ENCODE results near the gene MOG. TPM values are rescaled to one million over a fixed set of nuclear protein-coding genes. Genes with fewer than 3 reads are reported as not detected.

MOG gene
- total RNA-seq, 2 experiments from 2014 or later, result not detected

DNA sequence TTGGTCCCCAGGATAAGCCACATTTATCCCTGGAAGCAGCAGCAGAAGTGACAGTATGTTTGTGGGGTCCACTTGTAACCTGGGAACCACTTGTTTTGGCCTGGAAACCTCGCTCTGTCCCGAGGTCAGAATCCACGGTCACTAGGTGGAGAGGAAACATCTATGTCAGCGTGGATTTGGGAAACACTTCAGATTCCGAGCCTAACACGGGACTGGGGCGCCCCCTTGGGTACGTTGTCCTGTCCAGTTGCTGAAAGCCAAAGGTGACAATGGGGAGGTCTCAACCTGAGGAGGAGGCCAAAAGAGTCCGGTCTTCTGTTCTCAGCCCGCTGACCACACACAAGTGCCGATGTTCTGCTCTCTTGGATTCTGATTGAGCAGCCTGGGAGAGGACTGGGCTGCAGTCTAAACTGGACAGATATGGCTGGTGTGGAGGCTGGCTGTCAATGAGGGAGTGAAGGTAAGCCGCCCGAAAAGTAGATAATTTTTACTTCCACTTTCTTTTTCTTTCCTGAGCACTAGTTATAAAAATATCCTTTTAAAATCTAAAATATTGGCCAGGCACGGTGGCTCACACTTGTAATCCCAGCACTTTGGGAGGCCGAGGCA, 28.9 kb downstream of the MOG start:
- H3K4me3 Mint-ChIP-seq, result no peak overlapping the region
- H3K27me3 Mint-ChIP-seq, result peaks cover 4% of the 10 kb centered on the region
- no peaks in the 10 kb centered on the region for H3K36me3 Mint-ChIP-seq
- H3K4me1 Mint-ChIP-seq (ENCODE audit: low read depth), result peaks cover 3% of the 10 kb centered on the region
- ChIA-PET CTCF (interaction anchor here (2.6 kb wide), 1 partner anchor 32 kb away, joined by 11 read pairs; no protein-coding TSS in a partner anchor), POLR2A (no interaction called here)
- intact Hi-C loops (cut with micrococcal nuclease), result no loop called here
- H3K27ac Mint-ChIP-seq, result no peak overlapping the region
- DNase-seq, result no peak
- peaks cover 2% of the 10 kb centered on the region for H3K9me3 Mint-ChIP-seq

DNA sequence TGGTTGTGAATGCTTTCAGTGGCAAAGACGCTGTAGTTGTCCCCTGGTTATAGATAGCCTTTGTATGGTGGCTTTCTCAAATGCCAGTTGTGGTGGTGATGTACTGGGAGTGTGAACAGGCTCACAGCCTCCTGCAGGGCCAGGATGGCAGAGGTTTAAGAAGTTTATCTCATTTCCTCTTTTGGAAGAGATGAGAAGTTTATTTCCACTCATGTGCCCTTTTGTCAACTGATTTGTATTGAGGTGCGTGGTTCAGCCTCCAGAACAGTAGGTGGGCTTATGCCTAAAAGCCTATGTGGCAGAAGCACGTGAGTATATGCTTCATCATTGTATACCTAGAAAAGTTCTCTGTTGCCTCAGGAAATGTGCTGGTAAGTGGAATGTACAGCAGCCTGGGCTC, 37.7 kb downstream of the MOG start:
- peaks cover 7% of the 10 kb centered on the region for H3K9me3 Mint-ChIP-seq
- no peak overlapping the region for H3K27ac Mint-ChIP-seq
- H3K27me3 Mint-ChIP-seq, result no peaks in the 10 kb centered on the region
- intact Hi-C loops (cut with micrococcal nuclease), result no loop called here
- DNase-seq, result no peak
- H3K36me3 Mint-ChIP-seq, result peaks cover 2% of the 10 kb centered on the region
- POLR2A ChIA-PET, result no interaction called here
- CTCF ChIA-PET, result interaction anchor here (0.9 to 6.4 kb wide), 2 partner anchors 42 to 57 kb away, joined by 3 to 53 read pairs; no protein-coding TSS in a partner anchor
- no peak overlapping the region for H3K4me3 Mint-ChIP-seq
- H3K4me1 Mint-ChIP-seq (ENCODE audit: low read depth), result no peaks in the 10 kb centered on the region

DNA sequence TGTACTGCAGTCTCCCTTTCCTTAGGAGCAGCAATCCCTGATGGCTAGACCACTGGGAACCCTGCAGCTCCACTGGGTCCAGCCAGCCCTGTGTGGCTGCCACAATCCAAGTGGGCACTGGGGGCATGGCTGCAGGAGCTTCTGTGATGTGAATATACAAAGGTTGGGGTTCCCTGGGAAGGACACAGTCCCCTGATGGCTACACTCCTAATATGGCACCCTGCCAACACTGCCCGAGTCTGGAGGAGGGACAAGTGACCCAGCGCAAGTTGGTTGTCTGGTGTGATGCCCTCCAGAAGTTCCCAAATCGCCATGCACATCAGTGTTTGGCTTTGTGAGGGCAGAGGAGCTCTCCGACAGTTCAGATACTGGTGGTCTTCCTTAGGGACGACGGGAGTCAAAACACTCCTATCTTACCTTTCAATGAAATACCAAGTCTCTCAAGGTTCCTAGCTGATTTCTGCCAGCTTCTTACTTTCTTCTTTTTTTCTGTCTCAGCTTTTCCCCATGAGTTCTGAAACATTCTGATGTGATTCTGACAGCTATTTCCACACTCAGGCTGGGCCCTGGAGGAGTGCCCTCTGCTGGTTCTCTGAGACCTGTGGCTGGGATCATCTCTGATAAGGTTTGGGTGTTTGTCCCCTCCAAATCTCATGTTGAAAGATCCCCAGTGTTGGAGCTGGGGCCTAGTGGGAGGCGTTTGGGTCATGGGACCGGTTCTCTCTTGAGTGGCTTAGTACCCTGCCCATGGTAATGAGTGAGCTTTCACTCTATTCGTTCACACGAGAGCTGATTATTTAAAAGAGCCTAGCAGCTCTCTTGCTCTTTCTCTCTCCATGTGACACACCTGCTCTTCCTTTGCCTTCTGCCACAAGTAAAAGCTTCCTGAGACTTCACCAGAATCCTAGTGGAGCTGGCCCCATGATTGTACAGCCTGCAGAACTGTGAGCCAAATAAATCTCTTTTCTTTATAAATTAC, 39.5 kb downstream of the MOG start:
- H3K27me3 Mint-ChIP-seq, result peaks cover 2% of the 10 kb centered on the region
- no peak overlapping the region for H3K4me3 Mint-ChIP-seq
- no peaks in the 10 kb centered on the region for H3K4me1 Mint-ChIP-seq (ENCODE audit: low read depth)
- intact Hi-C loops (cut with micrococcal nuclease), result no loop called here
- ChIA-PET CTCF (interaction anchor here (0.6 to 6.4 kb wide), 10 partner anchors 8 to 143 kb away, joined by 3 to 53 read pairs (median 3); no protein-coding TSS in a partner anchor), POLR2A (no interaction called here)
- peaks cover 7% of the 10 kb centered on the region for H3K9me3 Mint-ChIP-seq
- H3K27ac Mint-ChIP-seq, result no peak overlapping the region
- H3K36me3 Mint-ChIP-seq, result peaks cover 2% of the 10 kb centered on the region
- DNase-seq, result peak; percentile 18

DNA sequence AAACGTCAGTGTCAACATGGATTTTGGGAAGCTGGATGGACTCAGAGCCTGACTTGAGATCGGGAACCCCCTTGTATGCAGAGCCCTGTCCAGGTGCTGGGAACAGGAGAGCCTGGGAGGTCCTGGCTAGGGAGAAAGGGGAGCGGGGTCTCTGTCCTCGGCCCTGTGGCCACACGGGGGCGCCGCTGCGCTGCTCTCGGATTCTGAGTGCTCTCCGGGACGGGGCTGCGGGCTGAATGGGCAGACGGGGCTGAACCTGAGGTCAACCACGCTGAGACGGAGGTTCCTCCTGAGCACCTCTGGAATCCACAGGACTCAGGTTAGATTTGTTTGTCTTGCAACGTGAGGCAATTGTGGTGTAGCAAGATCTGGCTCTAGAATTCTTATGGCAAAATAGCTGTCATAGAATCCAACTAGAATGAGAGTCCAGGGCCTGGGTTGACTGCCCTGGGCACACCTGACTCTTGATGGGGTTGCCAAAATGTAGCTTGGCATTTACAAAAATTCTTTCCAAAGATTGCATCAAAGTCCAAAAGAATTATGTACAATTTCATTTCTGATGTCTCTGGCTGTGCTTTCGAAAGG, 45.7 kb downstream of the MOG start:
- no peak overlapping the region for H3K4me3 Mint-ChIP-seq
- H3K27ac Mint-ChIP-seq, result no peak overlapping the region
- ChIA-PET POLR2A (no interaction called here), CTCF (interaction anchor here (0.6 to 2.4 kb wide), 27 partner anchors 9 to 166 kb away, joined by 3 to 22 read pairs (median 4); no protein-coding TSS in a partner anchor)
- no peaks in the 10 kb centered on the region for H3K9me3 Mint-ChIP-seq
- peaks cover 15% of the 10 kb centered on the region for H3K27me3 Mint-ChIP-seq
- H3K36me3 Mint-ChIP-seq, result no peaks in the 10 kb centered on the region
- intact Hi-C loops (cut with micrococcal nuclease), result no loop called here
- H3K4me1 Mint-ChIP-seq (ENCODE audit: low read depth), result peaks cover 22% of the 10 kb centered on the region
- peak; percentile 80 for DNase-seq

DNA sequence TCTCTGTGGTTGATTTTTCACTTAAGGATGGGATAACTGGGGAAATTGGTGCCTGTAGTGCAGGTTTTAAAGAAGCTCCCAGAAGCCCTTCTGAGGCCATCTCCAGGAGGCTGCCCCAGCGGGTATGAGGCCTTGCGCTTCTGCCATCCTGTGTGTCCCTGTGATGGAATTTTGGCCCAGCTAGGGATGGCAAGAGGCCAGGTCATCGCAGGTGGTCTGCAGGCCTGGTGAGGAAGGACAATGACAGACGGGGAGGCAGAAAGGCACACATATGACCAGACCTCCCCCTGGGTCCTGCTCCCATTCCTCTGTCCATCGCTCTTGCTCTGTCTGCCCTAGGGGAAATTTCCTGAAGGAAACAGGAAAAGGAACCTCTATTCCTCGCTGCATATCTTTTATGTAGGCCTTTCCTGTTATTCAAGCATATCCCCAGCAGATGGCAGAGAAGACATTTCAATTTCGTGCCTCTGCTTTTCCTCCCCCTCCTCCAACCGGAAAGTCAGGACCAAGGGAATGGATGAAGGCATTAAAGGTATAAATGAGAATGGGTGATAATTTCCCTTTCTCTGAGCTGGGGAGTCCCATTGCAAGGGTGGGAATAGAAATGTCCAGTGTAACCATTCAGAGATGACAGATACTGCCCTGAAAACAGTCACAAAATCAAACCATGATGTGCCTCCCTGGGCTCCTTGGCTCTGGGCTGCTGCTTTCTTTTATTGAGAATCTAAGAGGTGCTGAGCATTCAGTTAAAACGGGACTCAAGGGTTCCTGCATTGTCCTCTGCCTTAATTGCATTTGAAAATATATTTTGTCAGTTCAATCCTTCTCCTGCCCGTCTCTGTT, 48.7 kb downstream of the MOG start:
- ChIA-PET POLR2A (interaction anchor here (0.9 kb wide), 1 partner anchor 236 kb away, joined by 3 read pairs; the partner anchor contains the start of gene HLA-A), CTCF (interaction anchor here (0.6 to 3.8 kb wide), 14 partner anchors 9 to 131 kb away, joined by 3 to 34 read pairs (median 4); no protein-coding TSS in a partner anchor)
- H3K9me3 Mint-ChIP-seq, result no peaks in the 10 kb centered on the region
- no peaks in the 10 kb centered on the region for H3K36me3 Mint-ChIP-seq
- H3K27me3 Mint-ChIP-seq, result peaks cover 13% of the 10 kb centered on the region
- intact Hi-C loops (cut with micrococcal nuclease), result loop anchor here (1.0 to 5.0 kb wide), 2 partner anchors 53 to 130 kb away; no protein-coding TSS in a partner anchor
- H3K4me3 Mint-ChIP-seq, result peak overlapping the region; percentile 6
- H3K4me1 Mint-ChIP-seq (ENCODE audit: low read depth), result peaks cover 50% of the 10 kb centered on the region
- H3K27ac Mint-ChIP-seq, result no peak overlapping the region
- DNase-seq, result no peak

DNA sequence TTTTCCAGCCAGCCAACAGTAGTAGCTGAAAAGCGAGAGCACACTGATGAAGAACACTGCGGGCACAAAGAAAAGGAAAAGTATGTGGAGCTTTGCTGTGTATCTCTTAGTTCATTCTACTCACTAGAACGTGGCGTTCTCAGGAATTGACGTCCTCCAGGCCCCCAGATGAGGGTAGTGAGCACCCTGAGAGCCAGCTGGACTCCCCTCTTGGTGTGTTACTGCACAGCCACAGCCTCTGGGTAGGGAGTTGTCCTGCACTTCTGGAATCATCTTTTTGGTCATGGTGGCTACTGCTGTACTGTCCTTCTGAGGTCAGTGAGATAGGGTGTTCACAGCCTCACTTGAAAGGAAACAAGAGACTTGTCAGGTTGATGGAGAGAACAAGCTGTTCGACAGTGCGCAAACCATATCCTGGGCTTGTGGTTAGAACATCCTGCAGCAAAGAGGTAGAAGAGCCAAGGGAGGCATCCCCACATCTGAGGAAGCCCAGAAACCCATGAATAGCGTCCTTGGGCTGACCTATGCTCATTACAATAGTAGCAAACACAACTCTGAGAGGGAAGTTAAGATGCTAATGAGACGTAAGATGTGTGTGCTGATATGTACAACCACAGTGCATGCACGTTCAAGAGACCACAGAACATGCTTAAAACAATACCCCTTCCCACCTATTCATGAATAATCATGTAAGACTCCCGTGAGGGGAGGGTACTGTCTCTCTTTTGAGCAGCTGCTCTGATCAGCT, 51.7 kb downstream of the MOG start:
- CTCF ChIA-PET, result interaction anchor here (0.6 to 3.2 kb wide), 7 partner anchors 9 to 126 kb away, joined by 3 to 23 read pairs (median 10); no protein-coding TSS in a partner anchor
- intact Hi-C loops (cut with micrococcal nuclease), result loop anchor here (1.0 to 5.0 kb wide), 2 partner anchors 45 to 56 kb away; no protein-coding TSS in a partner anchor
- POLR2A ChIA-PET, result interaction anchor here (0.6 kb wide), 1 partner anchor 136 kb away, joined by 3 read pairs; no protein-coding TSS in a partner anchor
- H3K36me3 Mint-ChIP-seq, result no peaks in the 10 kb centered on the region
- H3K4me3 Mint-ChIP-seq, result peak overlapping the region; percentile 65
- H3K4me1 Mint-ChIP-seq (ENCODE audit: low read depth), result peaks cover 64% of the 10 kb centered on the region
- H3K9me3 Mint-ChIP-seq, result no peaks in the 10 kb centered on the region
- peaks cover 4% of the 10 kb centered on the region for H3K27me3 Mint-ChIP-seq
- DNase-seq, result peak; percentile 80
- H3K27ac Mint-ChIP-seq, result peak overlapping the region; percentile 60

DNA sequence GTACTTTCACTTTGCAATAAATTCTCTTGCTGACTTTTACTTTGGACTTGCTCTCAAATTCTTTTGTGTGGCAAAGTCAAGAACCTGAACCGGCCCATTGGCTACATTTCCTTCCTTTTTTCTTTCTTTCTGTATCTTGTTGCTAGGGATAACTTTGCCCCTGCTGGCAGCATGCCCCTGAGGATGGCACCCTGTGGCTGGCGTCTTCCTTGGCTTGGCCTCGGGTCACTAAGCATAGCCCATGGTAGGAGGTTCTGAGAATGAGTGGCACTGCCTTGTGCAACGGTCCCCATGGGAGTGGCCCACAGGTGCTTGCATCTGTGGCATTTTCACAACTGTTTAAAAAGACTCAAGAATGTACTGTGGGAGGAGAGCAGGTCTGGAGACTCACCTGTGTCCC, 52.3 kb downstream of the MOG start:
- Mint-ChIP-seq H3K4me1 (ENCODE audit: low read depth) (peaks cover 64% of the 10 kb centered on the region), H3K36me3 (no peaks in the 10 kb centered on the region), H3K4me3 (peak overlapping the region; percentile 65), H3K27me3 (no peaks in the 10 kb centered on the region), H3K27ac (peak overlapping the region; percentile 60), H3K9me3 (no peaks in the 10 kb centered on the region)
- DNase-seq, result peak; percentile 20
- POLR2A ChIA-PET, result no interaction called here
- intact Hi-C loops (cut with micrococcal nuclease), result loop anchor here (5.0 kb wide), 1 partner anchor 57 kb away; no protein-coding TSS in a partner anchor
- CTCF ChIA-PET, result interaction anchor here (0.6 to 3.2 kb wide), 7 partner anchors 10 to 125 kb away, joined by 3 to 23 read pairs (median 10); no protein-coding TSS in a partner anchor

DNA sequence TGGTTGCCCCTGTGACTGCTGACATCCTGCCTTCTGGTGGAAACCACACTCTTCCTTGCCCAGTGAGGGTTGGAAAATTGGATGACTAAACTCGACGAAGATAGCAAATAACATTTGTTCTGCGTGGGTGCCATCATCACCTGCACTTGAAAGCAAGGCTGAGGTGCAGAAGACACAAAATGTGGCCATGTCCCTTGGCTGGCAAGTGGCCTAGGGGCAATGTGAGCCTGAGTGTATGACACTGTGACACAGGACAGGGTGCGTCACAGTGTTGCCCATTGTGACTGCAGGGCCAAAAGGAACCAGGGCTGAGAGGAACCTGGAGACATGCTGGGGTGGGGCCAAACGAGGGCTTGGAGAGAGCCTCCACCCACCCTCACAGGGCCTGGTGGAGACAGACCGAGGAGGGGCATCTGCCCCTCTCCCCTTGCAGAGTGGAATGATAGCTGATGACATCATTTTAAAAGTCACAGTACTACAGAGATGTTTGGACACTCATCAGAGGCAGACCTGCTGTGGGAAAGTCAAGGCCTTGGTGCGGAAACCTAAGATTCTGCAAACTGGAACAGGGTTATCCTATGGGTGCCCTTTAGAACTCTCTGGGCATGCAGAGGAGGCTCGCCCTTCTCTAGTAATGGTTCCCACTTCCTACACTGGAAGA, 53.5 kb downstream of the MOG start:
- CTCF ChIA-PET, result interaction anchor here (1.1 to 3.2 kb wide), 4 partner anchors 27 to 61 kb away, joined by 3 to 23 read pairs (median 10); no protein-coding TSS in a partner anchor
- no peak overlapping the region for H3K4me3 Mint-ChIP-seq
- H3K27me3 Mint-ChIP-seq, result no peaks in the 10 kb centered on the region
- H3K27ac Mint-ChIP-seq, result peak overlapping the region; percentile 8
- H3K36me3 Mint-ChIP-seq, result no peaks in the 10 kb centered on the region
- POLR2A ChIA-PET, result no interaction called here
- no peaks in the 10 kb centered on the region for H3K9me3 Mint-ChIP-seq
- peak; percentile 14 for DNase-seq
- intact Hi-C loops (cut with micrococcal nuclease), result no loop called here
- peaks cover 64% of the 10 kb centered on the region for H3K4me1 Mint-ChIP-seq (ENCODE audit: low read depth)

DNA sequence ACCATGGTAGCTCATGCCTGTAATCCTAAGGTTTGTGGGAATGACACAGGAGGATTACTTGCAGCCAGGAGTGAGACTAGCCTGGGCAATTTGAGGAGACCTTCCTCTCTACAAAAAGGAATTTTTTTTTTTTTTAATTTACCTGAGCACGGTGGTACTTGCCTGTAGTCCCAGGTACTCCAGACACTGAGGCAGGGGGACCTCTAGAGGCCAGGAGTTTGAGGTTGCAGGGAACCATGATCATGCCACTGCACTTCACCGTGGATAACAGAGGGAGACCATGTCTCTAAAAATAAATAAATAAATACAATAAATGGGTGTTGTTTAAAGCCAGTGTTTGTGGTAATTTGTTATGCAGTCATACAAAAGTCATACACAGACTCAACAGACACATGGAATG, 64.0 kb downstream of the MOG start:
- Mint-ChIP-seq H3K4me1 (ENCODE audit: low read depth) (peaks cover 35% of the 10 kb centered on the region), H3K36me3 (peaks cover 21% of the 10 kb centered on the region), H3K9me3 (no peaks in the 10 kb centered on the region), H3K4me3 (no peak overlapping the region), H3K27ac (no peak overlapping the region), H3K27me3 (no peaks in the 10 kb centered on the region)
- DNase-seq, result peak; percentile 41
- intact Hi-C loops (cut with micrococcal nuclease), result loop anchor here (5.0 kb wide), 2 partner anchors 341 to 491 kb away; partner anchors contain the start of genes POLR1H and TRIM26
- ChIA-PET CTCF (interaction anchor here (0.6 kb wide), 2 partner anchors 1295 to 1569 kb away, joined by 5 to 6 read pairs; no protein-coding TSS in a partner anchor), POLR2A (no interaction called here)

Measured in activated CD4-positive, alpha-beta memory T cell treated with anti-CD3 and anti-CD28 coated beads for 36 hours (primary cell).